Measurements from ENCODE around the gene ADGRG7.

ADGRG7 gene

DNA sequence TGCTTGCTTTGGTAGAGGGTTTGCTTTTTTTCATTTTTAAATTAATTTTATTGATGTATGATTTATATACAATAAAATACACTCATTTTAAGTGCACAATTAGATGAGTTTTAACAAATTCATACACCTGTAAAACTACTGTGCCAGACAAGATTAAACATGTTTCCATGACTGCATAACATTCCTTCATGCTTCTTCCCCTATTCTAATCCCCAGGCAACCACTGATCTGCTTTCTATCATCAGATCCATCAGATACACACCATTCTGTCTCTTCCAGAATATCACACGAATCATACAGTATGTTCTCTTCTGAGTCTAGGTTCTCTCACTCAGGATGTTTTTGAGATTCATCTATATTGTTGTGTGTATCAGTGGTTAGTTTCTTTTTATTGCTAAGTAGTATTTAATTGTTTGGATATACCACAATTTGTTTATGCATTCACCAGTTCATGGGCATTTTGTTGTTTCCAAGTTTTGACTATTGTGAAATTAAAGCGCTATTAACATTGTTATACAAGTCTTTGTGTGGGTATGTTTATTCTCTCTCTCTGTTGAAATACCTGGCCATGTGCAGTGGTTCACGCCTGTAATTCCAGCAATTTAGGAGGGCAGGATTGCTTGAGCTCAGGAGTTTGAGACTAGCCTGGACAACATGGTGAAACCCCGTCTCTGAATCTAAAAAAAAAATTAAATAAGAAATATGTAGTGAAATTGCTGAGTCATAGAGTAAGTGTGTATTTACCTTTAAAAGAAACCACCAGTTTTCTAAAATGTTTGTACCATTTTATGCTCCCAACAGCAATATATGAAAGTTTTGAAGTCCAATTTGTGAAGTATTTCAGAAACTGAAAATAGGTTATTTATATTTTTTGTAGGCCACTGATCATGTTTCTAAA is 92.9 kb downstream of the ADGRG7 start:
- no peak for DNase-seq (ENCODE audit: low spot score)

DNA sequence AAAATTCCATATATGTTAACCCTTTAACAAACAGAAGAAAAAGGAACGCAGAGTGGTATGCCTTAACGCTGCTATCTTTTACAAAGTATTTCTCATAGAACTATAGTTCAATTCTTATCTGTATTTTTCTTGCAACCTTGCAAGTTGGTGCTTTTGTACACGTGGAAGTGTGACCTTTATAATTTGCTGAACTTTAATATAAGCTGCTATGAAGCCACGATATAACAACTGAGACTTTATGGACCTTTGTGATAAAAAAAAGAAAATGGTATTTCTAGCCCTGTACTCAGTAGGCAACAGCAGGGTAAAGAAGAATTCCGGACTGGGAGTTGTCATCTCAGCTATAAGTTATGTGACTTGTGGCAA is 93.6 kb downstream of the ADGRG7 start:
- DNase-seq (ENCODE audit: low spot score): no peak

DNA sequence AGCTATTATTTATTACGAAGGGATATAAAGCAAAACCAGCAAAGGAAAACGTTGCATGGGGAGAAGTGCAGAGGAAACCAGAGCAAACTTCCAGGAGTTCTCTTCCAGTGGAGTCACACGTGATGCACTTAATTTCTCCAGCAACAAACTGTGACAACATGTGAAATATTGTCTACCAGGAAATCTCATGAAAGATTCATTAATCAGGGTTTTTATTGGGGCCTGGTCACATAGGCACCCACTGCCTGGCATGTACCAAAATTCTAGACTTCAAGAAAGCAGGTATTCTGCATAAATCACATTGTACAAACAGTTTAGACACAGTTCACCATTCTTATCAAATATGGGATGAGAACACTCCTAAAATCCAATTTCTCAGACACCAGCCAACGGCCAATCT is 94.5 kb downstream of the ADGRG7 start:
- DNase-seq (ENCODE audit: low spot score): no peak

DNA sequence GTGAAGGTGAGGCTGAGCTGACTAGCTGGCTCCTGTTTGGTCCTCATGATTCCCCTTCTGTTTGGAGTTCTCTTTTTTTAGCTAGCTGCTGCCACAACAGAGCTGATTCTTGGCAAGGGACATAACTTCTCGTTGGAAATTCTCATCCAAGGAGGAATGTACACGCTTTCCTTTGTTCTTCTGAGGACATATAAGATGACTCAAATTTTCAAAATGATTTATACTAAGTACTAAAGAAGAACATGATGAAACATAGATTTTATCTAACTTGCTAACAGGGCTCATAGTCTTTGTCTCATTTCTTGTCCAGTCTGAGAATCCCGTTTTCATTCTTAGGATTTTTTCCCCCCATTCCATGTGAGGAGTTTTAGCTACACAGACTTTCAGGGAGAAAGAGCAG is 97.0 kb downstream of the ADGRG7 start:
- DNase-seq (ENCODE audit: low spot score): no peak

DNA sequence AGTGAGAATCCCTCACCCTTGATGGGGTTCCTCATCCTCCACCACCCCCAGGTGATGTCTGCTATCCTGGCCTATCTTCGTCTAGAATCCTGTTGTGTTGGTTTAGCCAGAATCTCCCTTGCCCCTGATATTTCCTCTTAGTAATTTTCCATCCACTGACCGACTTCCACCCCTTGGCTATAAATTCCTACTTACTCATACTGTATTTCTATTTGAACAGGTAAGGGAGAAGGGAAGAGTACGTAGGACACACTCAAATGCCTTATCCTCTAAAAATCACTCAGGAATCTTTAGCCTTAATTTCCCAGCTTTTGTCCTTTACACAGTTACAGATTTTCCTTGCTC is 99.2 kb downstream of the ADGRG7 start:
- DNase-seq (ENCODE audit: low spot score): no peak

DNA sequence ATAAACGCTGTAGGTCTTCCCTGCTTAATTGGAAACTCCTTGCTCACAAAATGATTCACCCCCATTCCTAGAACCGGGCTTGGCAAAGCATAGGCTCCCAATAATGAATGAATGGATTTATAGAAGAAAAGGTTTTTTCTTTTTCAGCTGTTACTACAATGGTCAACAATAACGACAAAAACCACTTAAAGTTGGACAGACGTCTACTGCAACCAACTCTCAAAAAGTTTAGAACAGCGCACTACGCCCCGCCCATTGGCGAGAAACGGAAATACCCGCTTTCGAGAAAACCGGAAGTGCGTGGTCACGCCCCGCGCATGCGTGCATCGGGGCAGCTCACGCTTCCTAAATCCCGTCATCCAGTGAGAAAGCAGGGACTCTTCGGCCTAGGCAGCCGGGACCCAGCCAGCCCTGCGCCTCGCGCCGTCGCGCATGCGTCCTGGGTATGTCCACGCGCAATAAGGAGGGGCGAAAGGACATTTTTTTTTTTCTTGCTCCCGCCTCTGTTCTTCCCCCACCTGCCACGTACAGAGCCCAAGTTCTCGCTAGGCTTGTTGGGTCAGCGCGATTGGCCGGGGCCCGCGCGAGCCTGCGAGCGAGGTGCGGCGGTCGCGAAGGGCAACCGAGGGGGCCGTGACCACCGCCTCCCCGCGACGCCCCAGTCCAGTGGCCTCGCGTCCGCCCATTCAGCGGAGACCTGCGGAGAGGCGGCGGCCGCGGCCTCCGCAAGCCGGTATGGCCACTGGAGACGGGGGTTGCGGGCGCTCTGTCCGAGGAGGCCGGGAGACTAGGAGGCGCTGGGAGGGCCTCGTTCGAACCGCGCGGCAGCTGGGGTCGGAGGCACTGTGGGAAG is 99.8 kb downstream of the ADGRG7 start, which contains the start of gene TFG:
TSS of gene TFG (plus strand) at position 506 of the 853 bp plus-strand sequence. CDS start 4,192 bp downstream, outside the sequence.
- peak; percentile 97 for DNase-seq (ENCODE audit: low spot score)

DNA sequence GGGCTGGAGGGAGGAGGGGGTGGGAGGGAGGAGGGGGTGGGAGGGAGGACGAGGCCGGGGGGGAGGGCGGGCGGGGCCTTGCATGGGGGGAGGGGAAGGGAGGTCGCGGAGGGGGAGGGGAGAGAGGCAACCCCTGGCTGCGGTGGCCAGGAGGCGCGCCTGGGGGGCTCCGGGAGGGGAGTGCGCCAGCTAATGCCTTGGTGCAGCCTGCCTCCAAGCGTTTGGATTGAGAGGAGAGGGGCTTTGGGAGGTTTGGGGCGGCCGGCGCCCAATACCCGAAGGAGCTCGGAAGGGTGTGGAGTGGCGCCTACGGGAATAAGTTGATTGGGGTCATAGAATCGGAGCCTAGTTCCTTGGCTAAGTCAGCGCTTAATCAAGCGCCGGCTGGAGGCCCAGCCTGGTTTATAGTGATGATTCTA is 100.5 kb downstream of the ADGRG7 start:
- DNase-seq (ENCODE audit: low spot score): peak; percentile 65

DNA sequence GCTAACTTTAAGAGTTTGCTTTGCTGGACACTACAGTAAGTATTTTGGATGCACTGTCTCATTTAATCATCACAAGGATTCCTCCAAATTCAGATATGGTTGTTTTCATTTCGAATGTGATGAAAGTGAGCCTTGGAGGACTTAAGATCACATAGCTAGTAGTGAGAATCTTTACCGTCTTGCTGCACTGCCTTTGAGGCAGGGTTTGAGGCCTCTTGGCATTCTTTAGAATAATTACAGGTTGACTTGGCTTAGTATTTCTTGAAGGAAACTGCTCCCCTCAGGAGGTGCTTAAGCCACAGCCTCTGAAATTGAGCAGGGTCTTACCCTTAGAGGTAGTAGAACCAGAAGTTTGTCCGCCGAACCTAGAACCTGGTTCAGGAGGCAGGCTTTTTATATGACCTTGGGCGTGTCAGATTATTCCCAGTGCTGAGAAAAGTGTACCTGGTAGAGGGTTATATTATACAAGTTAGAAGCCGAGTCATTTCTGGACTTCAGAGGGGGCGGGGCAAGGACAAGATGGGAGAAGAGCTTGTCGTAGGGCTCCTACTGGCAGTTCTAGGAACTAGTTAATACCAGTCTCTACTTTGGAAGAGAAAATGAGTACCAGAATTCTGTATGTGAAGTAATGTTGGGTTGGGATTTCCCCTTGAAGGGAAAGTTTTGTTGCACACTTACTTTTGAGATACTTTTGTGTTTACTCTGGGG is 101.0 kb downstream of the ADGRG7 start:
- peak; percentile 48 for DNase-seq (ENCODE audit: low spot score)

DNA sequence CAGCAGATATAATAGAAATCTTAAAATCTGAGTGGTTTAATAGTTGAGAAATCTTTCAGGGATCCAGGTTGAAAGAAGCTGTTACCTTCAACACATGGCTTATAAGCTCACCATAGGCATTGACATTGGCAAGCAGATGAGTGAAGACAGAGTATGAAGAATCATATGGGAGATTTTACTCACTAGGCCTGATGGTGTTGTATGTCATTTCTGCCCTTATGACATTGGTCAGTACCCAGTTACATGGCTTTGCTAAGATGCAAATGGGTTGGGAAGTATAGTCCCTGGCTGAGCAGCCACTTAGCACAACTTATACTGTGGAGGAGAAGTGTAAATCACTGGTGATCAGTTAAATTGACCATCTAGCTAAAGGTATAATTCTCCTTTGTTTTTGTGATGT is 105.8 kb downstream of the ADGRG7 start:
- DNase-seq (ENCODE audit: low spot score): no peak

DNA sequence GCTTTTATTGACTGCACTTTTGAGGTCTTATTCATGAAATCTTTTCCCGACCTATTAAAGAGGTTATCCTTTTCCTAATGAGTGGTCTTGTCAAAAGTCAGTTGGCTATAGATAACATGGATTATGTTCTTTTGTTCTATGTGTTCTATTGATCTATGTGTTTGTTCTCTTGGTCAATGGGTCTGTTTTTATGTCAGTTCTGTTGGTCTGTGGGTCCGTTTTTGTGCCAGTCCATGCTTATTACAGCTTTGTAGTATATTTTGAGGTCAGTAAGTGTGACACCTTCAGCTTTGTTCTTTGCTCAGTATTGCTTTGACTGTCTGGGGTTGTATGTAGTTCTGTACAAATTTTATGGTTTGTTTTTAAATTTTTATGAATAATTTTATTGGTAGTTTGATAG is 107.7 kb downstream of the ADGRG7 start:
- no peak for DNase-seq (ENCODE audit: low spot score)

DNA sequence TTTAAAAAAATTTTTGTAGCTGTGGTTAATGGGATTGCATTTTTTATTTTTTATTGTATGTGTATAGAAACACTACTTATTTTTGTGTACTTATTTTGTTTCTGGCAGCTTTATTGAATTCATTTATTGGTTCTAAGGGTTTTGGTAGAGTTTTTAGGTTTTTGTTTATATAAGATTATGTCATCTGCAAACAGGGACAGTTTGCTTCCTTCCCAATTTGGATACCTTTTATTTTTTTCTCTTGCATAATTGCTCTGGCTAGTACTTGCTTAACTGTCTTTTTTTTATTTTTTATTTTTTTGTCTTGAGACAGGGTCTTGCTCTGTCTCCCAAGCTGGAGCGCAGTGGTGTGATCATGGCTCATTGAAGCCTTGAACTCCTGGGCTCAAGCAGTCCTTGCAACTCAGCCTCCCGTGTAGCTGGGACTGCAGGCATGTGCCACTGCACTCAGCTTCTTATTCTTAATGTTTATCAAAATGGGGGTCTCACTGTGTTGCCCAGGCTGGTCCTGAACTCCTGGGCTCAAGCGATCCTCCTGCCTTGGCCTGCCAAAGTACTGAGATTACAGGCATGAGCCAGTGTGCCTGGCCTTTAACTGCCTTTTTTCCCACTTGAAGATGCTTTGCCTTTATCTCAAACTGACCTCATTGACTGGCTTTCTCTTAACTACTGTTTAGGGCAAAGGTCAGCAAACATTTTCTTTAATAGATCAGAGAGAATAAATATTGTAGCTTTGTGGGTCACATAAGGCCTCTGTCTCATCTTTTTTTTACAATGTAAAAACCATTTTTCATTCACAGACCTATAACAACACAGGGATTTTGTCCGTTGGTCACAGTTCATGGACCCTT is 108.5 kb downstream of the ADGRG7 start:
- no peak for DNase-seq (ENCODE audit: low spot score)

DNA sequence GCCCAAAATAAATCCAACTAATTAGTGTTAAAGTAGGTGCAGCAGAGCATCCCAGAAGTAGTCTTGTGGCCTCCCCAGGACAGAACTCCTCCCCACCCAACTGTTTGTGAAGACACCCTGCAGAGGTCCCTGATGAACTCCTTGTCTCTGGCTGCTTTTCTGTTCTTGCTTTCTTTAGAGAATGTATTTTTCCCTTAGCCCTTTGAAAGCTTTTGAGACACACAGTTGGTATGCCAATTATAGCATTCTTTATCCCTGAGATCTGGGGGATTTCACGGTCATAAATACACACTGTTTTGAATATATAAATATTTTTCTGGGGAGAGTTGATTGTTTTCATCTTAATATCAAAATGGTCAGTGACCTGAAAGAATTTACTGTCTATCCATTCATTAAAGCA is 109.7 kb downstream of the ADGRG7 start:
- no peak for DNase-seq (ENCODE audit: low spot score)

DNA sequence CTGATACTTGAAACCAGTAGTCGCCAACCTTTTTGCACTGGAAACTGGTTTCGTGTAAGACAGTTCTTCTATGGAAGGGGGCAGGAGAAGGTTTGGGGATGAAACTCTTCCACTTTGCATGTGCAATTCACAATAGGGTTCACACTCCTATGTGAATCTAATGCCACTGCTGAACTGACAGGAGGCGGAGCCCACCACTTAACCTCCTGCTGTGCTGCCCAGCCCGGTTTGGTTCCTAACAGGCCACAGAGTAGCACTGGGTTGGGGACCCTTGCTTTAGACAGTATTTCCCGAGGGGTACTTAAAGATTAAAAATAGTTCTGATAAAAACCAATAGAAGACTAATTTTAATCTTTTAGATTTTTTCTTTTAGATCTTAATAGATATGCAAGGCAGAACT is 111.0 kb downstream of the ADGRG7 start:
- peak; percentile 16 for DNase-seq (ENCODE audit: low spot score)

DNA sequence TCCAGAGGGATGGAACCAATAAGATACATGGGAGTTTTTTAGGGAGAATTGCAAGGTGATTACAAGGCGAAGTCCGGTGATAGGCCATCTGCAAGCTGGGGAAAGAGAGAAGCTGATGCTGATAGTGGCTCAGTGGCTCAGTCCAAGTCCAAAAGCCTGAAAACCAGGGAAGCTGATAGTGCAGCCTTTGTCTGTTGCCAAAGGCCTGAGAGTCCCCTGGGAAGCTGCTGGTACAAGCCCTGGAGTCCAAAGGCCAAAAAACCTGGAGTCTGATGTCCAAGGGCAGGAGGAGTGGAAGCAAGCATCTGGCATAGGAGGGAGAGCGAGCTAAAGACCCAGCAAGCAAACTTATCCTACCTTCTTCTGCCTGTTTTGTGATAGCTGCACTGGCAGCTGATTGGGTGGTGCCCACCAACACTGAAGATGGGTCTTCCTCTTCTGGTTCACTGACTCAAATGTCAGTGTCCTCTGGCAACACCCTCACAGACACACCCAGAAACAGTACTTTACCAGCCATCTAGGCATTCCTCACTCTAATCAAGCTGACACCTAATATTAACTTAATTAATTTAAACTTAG is 116.6 kb downstream of the ADGRG7 start:
- DNase-seq (ENCODE audit: low spot score): no peak

DNA sequence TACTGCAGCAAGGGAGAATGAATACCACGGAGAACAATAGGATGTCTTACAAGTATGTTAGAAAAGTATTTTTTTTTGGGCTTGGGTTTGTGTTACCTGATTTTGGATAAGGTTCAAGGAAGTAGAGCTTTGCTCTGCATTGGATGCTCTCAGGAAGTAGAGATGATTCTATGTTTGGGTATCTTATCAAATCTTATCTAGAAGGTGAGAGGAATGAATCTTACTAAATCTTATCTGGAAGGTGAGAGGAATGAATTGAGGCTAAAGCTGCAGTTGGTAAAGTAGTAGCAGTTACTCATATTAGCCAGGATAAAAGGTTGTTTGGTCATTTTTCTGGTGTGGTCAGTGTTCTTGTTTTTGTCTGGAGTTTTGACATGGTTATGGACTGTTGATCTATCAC is 117.3 kb downstream of the ADGRG7 start:
- DNase-seq (ENCODE audit: low spot score): no peak

DNA sequence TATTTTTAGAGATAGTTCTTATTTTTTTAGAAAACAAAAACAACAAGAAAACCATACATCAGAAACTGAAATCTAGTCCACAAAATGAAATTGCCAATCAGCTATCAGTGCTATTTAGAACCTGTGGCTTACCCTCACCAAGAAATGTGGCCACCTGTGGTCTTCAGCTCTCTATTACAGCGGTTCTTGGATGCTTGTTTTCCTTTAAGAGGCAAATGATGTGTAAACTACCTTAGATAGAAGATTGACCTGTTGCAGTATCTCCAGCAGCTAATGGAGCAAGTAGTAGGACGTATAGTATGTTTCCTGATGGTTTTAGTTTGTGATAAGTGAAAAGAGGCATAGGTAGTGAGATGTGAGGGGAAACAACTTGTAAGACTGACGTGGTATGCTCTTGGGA is 121.1 kb downstream of the ADGRG7 start:
- no peak for DNase-seq (ENCODE audit: low spot score)

DNA sequence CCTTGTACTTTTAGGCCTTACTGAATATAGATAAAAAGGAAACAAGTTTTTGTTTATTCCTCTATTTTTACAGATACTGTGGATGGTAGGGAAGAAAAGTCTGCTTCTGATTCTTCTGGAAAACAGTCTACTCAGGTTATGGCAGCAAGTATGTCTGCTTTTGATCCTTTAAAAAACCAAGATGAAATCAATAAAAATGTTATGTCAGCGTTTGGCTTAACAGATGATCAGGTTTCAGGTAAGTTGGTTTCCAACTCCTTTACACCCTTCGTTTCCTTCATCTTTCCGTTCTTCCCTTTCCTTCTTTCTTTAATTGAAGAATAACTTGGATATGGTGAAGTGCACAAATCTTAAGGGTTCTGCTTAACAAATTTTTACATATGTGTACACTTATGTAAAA is 123.0 kb downstream of the ADGRG7 start:
- DNase-seq (ENCODE audit: low spot score): no peak

DNA sequence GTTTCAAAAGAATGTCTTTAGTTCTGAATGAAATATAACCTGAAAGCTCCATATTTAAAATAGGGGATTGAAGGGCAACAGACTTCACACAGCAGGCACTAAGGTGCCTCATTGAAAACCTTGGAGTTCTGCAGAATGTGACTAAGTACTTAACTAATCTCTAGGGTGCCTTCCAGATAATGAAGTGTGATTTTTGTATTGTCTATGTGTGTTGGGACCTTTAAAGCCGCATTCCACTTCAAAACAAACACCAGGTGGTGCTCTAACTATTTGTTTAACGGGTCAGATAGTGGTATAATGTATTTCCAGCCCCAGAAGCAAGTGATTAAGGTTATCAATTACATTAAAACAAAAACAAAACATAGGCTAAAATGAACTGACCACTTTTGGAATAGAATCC is 127.9 kb downstream of the ADGRG7 start:
- peak; percentile 45 for DNase-seq (ENCODE audit: low spot score)

DNA sequence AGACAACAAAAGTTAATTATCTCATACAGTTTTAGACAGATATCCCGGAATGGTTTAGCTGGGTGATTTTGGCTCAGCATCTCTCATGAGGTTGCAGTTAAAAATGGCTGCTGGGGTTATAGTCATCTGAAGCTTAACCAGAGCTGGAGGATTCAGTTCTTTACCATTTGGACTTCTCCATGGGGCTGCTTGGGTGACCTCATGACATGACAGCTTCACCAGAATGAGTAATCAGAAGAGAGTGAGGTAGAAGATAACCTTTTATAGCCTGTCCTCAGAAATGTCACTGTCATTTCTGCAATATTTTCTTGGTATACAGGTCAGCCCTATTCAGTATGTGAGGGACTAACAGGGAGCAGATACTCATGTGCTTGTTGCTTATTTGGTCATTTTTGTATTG is 130.8 kb downstream of the ADGRG7 start:
- no peak for DNase-seq (ENCODE audit: low spot score)

DNA sequence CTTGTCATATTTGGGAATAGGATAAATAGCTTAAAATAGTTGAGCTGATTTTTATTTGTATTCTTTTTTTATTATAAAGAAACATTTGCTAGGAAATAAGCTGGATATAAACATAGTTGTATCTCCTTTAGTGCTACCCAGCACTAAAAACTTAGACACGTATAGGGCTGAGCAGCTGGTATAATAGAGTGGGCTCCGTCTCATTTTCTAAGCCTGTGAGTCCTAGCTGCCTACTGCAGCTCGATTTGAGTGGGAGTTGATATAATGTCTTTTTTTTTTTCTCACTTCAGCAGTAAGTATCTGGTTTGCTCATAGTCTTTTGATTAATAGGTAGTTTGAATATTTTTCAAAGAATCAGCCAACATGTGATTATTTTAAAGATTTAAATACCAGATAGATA is 134.1 kb downstream of the ADGRG7 start:
- no peak for DNase-seq (ENCODE audit: low spot score)

DNA sequence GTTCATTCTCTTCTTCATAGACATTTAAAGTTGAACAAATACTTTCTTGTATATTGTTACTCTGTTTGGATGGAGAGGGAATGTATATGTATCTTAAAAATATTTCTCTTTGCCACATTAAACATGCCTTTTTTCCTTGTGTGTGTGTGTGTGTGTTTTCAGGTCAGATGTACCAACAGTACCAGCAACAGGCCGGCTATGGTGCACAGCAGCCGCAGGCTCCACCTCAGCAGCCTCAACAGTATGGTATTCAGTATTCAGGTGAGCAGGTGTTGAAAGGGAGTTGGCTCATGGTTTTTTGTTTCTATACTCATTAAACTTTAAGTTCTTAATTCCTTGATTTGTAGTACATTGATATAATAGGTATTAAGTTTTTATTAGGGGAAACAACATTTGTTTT is 135.3 kb downstream of the ADGRG7 start:
- DNase-seq (ENCODE audit: low spot score): no peak

All from iPS-NIHi11 (cell line).